AG09319 (cell line): Measurements from ENCODE around the gene ORC4.
"Not testable (repeated sequence)": the region's sequence is repeated elsewhere in the genome, so short reads cannot be mapped to it uniquely, and the experiment has no call there.

ENCODE experiments used
- DNase-seq: peaks from one replicate; pipeline ENCODE4 v3.0.0-alpha.2; 2010; ENCODE audit warnings: low read depth; ENCODE audit errors: extremely low read depth
- TF ChIP-seq, protein P1 (sequence below): IDR thresholded peaks from 2 replicates; pipeline ENCODE4 v1.5.1; 2011; ENCODE audit warnings: low read depth, mild to moderate bottlenecking, inconsistent platforms, low read length, moderate library complexity

Gene ORC4

DNA sequence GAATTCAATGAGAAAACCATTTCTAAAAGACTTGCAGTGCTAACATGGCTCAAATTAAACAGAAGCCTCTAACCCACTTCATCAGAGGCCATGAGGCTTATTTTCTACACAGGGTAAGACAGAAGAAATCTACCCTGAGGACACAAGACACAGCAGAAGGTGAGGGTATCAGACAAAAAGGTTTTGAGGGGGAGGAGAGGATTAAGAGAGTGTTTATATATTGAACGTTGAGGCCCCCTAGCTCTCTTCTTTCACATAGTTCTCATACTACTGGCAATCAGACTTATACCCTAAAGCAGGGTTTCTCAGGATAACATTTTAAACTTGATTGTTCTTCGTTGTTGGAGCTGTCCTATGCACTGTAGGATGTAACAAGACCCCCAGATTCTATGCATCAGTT lies 21.4 kb downstream of the ORC4 start:
- DNase-seq: no peak
- TF ChIP-seq, protein P1, sequence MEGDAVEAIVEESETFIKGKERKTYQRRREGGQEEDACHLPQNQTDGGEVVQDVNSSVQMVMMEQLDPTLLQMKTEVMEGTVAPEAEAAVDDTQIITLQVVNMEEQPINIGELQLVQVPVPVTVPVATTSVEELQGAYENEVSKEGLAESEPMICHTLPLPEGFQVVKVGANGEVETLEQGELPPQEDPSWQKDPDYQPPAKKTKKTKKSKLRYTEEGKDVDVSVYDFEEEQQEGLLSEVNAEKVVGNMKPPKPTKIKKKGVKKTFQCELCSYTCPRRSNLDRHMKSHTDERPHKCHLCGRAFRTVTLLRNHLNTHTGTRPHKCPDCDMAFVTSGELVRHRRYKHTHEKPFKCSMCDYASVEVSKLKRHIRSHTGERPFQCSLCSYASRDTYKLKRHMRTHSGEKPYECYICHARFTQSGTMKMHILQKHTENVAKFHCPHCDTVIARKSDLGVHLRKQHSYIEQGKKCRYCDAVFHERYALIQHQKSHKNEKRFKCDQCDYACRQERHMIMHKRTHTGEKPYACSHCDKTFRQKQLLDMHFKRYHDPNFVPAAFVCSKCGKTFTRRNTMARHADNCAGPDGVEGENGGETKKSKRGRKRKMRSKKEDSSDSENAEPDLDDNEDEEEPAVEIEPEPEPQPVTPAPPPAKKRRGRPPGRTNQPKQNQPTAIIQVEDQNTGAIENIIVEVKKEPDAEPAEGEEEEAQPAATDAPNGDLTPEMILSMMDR: no peak

DNA sequence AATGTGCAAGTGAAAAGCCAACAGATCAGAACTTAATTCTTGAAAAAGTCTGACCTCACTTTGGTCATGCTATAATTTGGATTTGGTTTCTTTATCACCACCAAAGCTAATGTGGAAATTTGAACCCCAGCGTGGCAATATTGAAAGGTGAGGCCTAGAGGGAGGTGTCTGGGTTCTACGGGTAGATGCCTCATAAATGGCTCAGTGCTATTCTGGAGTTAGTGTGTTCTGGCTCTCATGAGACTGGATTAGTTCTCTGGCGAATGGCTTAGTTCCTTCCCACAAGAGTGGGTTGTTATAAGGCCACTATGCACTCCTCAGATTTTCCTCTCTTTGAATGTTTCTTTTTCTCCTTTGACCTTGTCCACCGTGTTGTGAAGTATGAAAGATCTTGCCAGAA lies 22.3 kb downstream of the ORC4 start:
- no peak for DNase-seq
- TF ChIP-seq, protein P1: no peak

DNA sequence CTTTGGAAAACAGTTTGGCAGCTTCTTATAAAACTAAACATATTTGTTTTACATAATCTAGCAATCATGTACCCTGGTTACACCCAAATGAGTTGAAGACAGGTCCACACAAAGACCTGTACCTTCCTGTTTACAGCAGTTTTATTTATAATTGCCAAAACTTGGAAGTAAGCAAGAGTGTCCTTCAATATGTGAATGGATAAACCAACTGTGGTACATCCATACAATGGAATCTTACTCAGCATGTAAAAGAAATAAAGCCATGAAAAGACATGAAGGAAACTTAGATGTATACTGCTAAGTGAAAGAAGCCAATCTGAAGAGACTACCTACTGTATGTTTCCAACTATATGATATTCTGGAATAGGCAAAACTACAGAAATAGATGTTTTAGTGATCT lies 23.7 kb downstream of the ORC4 start:
- TF ChIP-seq, protein P1: no peak
- DNase-seq: no peak

DNA sequence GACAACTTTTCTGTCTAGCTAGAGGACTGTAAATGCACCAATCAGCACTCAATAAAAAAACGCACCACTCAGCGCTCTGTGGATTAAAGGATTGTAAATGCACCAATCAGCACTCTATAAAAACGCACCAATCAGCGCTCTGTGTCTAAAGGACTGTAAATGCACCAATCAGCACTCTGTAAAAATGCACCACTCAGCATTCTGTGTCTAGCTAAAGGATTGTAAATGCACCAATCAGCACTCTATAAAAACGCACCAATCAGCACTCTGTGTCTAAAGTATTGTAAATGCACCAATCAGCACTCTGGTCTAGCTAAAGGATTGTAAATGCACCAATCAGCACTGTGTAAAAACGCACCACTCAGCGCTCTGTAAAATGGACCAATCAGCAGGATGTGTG lies 25.6 kb downstream of the ORC4 start:
- not testable (repeated sequence) for DNase-seq

DNA sequence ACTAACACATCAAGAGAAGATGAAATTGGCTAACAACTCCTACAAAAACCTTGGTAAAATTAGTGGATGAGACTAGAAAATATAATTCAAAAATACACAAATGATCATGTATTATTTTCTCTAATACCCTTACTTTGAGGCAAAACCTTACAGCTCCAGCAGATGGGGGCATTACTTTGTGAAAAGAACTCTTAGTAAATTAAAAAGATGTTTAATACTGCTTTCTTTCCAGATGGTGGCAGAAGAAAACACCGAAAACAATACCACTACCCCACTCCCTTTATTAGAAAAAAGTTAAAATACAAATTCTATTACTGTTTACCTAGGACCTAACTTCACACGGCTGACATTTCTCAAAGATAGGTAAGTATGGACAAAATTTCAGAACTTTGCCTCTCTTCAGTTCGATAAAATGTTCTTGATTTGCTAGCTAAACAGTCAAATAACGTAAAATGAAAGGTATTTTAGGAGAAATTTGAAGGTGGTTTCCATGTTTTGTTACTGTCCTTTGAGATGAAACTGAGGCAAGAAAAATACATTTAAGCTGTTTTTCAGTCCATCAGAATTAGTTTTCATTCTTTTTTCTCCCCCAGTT lies 30.6 kb downstream of the ORC4 start:
- TF ChIP-seq, protein P1: peak; percentile 74
- peak; percentile 27 for DNase-seq

DNA sequence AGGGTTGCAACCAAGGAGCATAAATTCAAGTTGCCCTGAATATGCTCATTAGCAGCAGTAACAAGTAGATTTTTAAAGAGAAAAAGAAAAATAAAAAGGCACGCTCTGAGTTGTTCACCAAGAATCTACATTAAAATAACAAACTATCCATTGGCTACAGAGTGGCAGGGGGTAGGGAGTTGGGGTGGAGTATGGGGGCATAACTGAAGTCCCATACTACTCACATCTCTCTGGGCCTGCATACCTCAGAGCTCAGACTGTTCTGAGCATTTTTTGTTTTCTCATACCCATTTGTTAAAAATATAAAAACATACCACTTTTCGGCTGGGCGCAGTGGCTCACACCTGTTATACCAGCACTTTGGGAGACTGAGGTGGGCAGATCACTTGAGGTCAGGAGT lies 31.4 kb downstream of the ORC4 start:
- TF ChIP-seq, protein P1: no peak
- no peak for DNase-seq

DNA sequence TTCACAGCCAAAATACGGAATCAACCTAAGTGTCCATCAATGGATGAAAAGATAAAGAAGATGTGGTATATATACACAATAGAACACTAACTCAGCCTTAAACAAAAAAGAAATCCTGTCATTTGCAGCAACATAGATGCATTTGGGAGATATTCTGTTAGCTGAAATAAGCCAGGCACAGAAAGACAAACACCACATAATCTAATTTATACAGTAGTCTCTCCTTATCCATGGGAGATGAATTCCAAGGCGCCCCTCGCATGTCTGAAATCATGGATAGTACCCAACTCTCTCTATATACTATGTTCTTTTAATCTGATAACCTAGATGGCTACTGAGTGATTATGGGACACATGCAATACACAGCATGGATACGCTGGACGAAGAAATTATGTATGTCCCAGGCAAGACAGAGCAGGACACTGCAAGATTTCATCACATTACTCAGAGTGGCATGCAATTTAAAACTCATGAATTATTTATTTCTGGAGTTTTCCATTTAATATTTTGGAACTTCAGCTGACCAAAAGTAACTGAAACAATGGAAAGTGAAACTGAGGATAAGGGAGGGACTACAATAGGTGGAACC lies 39.5 kb downstream of the ORC4 start:
- DNase-seq: no peak
- TF ChIP-seq, protein P1: no peak

DNA sequence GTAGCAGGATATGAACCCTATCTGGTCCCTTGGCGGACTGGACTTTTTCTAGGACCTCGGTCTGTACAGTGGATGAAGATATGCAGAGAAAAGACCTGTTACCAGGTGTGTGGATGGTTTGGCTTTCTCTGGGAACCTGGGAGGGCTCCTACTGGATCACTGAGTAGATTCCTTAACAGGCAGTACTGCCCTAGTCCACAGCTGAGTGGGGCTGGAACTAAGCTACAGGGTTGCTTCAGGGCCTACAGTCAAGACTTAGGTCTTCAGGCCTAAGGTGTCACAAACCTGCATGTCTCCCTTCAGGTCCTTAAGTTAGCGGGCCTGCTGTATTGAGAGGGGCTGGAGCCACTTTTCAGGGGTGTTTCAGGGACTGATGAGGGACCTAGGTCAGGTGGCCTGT lies 42.9 kb downstream of the ORC4 start:
- TF ChIP-seq, protein P1: no peak
- DNase-seq: no peak
